ENCODE results near the gene UNC5A. TPM values are rescaled to one million over a fixed set of nuclear protein-coding genes. Genes with fewer than 3 reads are reported as not detected.

UNC5A gene
- total RNA-seq, 4 donors from 2014 or later: not detected

DNA sequence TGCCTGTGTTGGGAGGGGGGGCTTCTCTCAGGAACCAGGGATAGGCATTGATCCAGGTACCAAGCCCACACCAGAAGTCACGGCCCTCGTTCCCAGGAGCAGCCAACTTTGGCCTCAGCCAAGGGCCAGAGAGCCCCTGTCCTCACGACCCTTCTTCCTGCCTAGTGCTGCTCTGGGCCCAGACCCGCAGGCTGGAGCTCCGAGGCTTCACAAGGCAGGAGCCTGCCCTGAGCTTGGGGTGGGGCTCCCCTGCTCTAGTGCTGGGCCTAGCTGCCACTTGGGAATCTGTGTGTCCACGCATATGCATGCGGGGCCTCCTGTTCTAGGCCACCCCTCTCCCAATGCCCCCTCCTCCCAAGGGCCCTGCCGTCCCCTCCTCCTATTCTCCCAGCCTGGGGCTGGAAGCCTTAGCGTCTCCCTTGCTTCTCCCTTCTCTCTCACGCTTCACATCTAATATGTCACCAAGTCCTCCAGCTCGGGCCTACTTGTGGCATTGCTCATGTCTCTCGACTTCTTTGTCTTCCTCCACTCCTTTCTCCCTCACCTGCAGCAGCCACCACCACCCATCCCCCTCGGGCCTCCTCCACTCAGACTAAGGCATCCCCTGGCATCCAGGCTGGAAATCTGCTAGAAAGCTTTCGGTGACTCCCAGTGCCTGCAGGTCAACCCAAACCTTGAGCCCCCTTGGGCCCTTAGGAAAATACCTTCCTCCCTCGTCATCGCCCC is 3.4 kb downstream of the UNC5A start:
- H3K9me3 ChIP-seq: no peaks in the 10 kb centered on the region
- H3K36me3 ChIP-seq: no peaks in the 10 kb centered on the region
- DNase-seq (ENCODE audit: low spot score in 2 of 2): no peak
- H3K27me3 ChIP-seq: peaks cover 4 to 91% of the 10 kb centered on the region in 2 donors
- no peak for TF ChIP-seq EP300 (IDR thresholded peaks at IDR 0.05)
- TF ChIP-seq, protein P1, sequence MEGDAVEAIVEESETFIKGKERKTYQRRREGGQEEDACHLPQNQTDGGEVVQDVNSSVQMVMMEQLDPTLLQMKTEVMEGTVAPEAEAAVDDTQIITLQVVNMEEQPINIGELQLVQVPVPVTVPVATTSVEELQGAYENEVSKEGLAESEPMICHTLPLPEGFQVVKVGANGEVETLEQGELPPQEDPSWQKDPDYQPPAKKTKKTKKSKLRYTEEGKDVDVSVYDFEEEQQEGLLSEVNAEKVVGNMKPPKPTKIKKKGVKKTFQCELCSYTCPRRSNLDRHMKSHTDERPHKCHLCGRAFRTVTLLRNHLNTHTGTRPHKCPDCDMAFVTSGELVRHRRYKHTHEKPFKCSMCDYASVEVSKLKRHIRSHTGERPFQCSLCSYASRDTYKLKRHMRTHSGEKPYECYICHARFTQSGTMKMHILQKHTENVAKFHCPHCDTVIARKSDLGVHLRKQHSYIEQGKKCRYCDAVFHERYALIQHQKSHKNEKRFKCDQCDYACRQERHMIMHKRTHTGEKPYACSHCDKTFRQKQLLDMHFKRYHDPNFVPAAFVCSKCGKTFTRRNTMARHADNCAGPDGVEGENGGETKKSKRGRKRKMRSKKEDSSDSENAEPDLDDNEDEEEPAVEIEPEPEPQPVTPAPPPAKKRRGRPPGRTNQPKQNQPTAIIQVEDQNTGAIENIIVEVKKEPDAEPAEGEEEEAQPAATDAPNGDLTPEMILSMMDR (IDR thresholded peaks at IDR 0.05): no peak
- H3K27ac ChIP-seq: no peak overlapping the region
- 70% methylated on average over 16 of the region's 16 CpGs for WGBS, 2 donors
- H3K4me3 ChIP-seq: no peak overlapping the region
- H3K4me1 ChIP-seq: peaks cover 0 to 47% (median 4%) of the 10 kb centered on the region in 4 donors

GRCh38 chr5:176814313-176814685 is 3.9 kb downstream of the UNC5A start:
- 70 to 73% methylated on average over 6 of the region's 6 CpGs for WGBS, 2 donors
- no peak for TF ChIP-seq EP300 (IDR thresholded peaks at IDR 0.05)
- TF ChIP-seq, protein P1 (IDR thresholded peaks at IDR 0.05): no peak
- no peak for TF ChIP-seq POLR2A (IDR thresholded peaks at IDR 0.05)
- H3K27me3 ChIP-seq: peaks cover 4 to 91% of the 10 kb centered on the region in 2 donors

GRCh38 chr5:176814836-176815438 is 4.6 kb downstream of the UNC5A start:
- peaks cover 0 to 38% (median 3%) of the 10 kb centered on the region in 4 donors for H3K4me1 ChIP-seq
- no peak for DNase-seq (ENCODE audit: low spot score in 2 of 2)
- H3K36me3 ChIP-seq: no peaks in the 10 kb centered on the region
- no peaks in the 10 kb centered on the region for H3K9me3 ChIP-seq
- peaks cover 4 to 89% of the 10 kb centered on the region in 2 donors for H3K27me3 ChIP-seq
- H3K4me3 ChIP-seq: no peak overlapping the region
- H3K27ac ChIP-seq: no peak overlapping the region
- TF ChIP-seq, protein P1 (IDR thresholded peaks at IDR 0.05): no peak
- TF ChIP-seq POLR2A (IDR thresholded peaks at IDR 0.05) (no peak), EP300 (IDR thresholded peaks at IDR 0.05) (no peak)
- 58 to 59% methylated on average over 7 to 10 of the region's 10 CpGs for WGBS, 2 donors

More at GRCh38 chr5:176814313-176814685, 3.9 kb downstream of the UNC5A start:
- peaks cover 0 to 44% (median 4%) of the 10 kb centered on the region in 4 donors for H3K4me1 ChIP-seq
- H3K36me3 ChIP-seq: no peaks in the 10 kb centered on the region
- no peak overlapping the region for H3K4me3 ChIP-seq
- no peak overlapping the region for H3K27ac ChIP-seq
- no peaks in the 10 kb centered on the region for H3K9me3 ChIP-seq
- DNase-seq (ENCODE audit: low spot score in 2 of 2): no peak

DNA sequence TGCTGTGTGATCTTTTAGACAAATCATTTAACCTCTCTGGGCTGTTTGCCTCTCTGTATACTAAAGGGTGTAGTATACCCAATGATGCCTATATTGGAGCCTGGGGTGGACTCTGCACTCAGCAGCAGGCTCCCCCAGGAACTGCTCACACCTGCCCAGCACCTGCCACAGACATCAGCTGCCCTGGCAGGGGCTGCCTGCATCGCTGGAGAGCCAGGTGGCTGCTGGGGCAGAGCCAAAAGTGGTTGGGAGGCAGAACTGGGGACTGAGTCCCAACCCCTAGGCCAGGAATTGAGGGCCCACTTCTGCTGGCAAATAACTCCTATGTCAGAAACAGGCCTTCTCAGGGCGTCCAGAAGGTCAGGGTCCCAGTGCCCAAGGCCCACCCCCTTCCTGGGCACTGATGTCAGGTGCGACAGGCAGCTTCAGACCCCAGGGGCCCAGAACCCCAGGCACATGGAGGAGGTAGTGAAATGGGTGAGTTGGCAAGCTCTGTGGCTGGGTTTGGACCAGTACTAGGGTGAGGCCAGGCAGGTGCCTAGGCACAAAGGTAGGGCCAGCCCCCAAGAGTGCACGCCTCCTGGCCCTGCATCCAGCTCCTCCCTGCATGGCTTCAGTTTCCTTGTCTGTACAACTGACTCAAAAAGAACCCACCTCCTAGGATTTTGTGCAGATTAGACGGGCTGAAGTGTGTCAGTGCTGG is 5.8 kb downstream of the UNC5A start:
- Histone ChIP-seq H3K4me1 (peaks cover 0 to 28% (median under 1%) of the 10 kb centered on the region in 4 donors), H3K27me3 (peaks cover 4 to 89% of the 10 kb centered on the region in 2 donors), H3K9me3 (no peaks in the 10 kb centered on the region), H3K27ac (no peak overlapping the region), H3K36me3 (no peaks in the 10 kb centered on the region), H3K4me3 (no peak overlapping the region)
- no peak for TF ChIP-seq POLR2A (IDR thresholded peaks at IDR 0.05)
- no peak for TF ChIP-seq EP300 (IDR thresholded peaks at IDR 0.05)
- TF ChIP-seq, protein P1 (IDR thresholded peaks at IDR 0.05): no peak
- 75% methylated on average over 4 to 5 of the region's 5 CpGs for WGBS, 2 donors
- no peak for DNase-seq (ENCODE audit: low spot score in 2 of 2)
